Amniotic stem cell (primary cell): ENCODE results near the gene SUCO.
"Not testable (repeated sequence)": the region's sequence is repeated elsewhere in the genome, so short reads cannot be mapped to it uniquely, and the experiment has no call there.

Experiments used
- DNase-seq: peaks from one replicate; lab custom pipeline; 2025; lab: John Stamatoyannopoulos, UW

SUCO gene

DNA sequence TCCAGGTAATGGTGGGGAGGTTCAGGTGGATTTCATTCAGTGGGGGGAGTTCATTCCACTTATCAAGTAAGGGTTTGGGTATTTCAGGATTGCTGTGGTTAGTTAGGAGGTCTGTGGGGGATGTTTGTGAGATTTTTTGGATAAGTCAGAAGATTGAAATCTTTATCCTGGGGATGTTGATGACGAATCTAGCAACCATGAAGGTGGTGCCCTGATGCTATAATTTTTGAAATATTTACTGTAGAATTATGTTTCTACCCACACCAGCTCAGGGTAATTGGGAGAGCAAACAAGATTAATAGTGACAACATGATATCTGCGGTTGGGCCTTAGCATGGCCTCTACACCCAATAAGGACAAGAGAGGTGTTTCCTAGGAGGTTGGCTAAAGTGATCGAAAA lies 28.3 kb downstream of the SUCO start:
- DNase-seq = no peak

DNA sequence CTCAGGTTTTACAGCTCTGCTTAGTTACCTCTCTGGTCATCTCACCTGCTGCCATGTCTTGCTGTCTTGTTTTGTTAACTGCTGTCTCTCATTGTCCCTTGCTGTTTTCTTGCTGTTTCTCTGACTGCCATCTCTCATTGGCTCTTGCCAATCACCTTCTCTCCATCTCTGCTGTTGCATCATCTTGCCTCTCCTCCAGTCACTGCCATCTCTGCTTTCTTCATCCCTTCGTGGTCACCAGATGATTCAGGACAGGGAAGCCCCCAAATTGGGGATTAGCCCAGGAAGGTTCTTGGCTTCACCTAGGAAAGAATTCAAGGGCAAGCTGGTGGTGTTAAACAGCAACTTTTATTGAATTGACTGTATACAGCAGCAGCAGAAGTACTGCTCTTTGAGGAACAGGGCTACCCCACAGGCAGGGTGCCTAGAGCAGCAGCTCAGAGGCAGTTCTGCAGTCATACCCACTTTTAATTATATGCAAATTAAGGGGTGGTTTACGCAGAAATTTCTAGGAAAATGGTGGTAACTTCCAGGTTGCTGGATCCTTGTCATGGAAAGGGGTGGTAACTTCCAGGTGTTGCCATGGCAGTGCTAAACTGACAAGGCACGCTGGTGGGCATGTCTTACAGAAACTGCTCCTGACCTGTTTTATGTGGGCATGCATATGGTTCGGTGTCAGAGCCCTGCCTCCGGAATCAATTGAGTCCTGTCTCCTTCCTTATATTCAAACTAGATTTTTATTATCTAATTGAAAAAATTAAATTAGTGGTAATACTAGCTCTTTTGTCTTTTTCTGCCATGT lies 33.4 kb downstream of the SUCO start:
- DNase-seq = no peak

DNA sequence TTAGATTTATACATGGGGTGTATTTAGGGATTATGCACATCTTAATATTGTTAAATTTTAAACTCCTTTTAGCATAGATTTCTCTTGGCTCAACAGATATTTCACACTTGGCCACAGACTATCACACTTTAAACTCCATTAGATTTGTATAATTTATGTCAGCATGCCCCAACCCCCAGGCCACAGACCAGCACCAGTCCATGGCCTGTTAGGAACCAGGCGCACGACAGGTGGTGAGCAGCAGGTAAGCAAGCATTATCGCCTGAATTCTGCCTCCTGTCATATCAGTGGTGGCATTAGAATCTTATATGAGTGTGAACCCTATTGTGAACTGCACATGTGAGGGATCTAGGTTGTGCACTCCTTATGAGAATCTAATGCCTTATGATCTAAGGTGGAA lies 34.8 kb downstream of the SUCO start:
- no peak for DNase-seq

DNA sequence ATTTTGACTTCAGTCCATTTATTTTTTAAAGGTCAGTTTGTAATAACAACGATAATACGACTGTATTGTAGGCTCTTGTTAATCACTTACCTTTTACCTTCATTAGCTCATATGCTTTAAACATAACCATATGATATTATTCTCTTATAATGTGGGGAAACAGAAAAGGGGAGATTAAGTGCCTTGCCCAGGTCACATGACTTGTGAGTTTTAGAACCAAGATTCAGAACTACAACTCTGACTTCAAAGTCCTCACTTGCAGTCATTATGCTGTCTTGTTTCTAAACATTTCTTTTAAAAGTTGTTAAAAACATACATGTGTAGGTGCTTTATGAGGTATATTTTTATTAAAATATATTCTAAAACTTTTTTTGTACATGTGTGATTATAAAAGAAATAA lies 41.1 kb downstream of the SUCO start:
- DNase-seq = no peak

DNA sequence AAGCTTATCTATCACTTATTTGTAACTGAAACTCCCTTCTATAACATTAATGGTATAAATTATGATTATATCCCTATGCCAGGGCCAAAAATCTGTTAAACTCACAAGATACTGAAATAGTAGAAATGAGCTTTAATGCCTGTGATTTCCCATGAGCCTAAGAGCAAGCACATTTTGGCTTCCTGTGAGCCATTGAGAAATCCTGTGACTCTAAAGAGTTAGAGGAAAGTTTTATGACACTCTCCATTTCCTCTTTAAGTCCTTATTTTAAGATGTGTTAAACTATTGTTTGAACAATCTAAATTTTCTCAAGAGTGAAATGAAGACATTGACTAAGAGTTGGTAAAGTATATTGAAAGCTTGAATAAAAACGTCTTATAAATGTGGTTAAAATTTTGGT lies 45.6 kb downstream of the SUCO start:
- no peak for DNase-seq

DNA sequence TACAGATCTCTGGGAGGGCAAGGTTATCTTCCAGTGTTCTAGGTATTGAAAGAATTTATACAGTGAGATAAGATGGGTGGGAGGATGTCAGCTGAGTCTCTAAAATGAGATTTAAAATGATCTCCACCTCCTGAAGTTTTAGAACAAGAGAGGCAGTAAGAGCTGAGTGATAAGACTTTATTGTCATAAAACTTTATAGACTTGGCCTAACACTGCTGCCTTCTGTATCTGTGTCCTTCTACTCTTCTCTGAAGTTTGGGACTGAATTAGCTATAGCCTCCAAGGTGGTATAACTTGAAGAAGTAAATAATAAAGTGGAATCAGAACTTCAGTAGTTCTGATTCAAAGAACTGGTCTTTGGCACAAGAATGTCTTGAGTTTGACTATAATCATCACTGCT lies 48.3 kb downstream of the SUCO start:
- DNase-seq = no peak

DNA sequence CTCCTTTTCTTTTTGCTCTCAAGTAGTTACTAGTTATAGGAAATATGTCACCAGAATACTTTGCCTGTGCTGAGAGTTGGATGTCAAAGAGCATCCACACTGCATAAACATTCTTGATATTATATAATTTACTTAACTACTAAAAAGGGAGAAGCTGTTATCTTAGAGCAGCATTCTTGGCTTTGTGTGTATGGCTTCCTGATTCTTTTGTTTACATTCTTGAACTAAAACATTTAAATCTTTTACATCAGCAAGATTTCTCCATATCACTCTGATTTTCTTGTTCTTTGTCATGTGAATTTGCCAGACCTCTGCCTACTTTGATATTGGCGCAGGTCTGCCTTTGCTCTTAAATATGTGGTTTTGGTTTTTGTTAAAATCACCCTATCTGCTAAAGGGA lies 48.8 kb downstream of the SUCO start:
- no peak for DNase-seq

DNA sequence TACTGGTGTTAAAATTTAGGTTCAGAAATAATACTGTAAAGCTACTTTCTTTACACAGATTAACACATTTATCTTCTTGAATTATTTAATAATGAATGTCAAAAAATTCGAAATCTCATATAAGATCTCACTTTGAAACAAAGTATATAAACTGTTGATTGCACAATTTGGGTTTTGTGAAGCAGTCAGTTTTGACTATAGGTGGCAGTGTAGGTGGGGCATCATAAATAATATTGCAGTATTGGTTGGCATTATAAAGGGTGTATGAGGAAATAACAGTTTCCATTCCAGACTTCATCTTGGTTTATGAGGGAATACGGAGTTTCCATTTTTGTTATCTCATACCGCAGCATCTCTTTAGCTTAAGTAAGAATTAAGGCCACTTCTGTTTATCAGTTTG lies 49.9 kb downstream of the SUCO start:
- DNase-seq = no peak

DNA sequence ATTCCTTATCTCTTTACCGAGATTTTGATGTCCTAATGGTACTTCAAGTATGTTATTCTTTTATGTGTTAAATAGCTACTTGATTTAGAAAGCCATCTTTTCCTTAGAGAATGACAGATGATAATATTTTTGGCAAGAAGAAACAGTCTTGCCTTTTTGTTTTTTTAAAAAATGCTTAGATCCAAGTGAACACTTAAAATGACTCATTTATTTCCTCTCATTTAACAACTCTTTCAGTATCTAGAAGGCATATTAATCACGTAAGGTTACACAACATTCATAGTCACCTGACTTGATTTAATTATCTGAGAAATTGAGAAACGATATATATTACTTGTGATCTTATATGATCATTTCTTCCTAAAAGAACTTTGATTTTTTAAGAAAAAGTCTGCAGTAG lies 52.4 kb downstream of the SUCO start:
- no peak for DNase-seq

DNA sequence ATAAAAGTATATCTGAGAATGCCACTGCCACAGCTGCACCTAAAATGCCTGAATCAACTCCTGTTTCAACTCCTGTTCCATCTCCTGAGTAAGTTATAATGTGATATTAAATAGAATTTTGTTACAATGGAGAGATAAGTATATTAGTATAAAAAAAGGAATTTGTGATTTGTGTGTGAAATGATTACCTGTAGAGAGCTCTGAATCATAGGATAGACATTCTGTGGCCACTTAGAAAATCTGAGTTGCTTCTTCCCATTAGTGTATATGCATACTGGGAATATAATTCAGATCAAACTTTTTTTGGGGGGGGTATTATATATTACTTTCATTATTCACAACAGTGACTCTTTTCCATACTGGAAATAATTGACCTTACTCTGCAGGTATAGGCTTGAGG lies 52.9 kb downstream of the SUCO start:
- DNase-seq = no peak

DNA sequence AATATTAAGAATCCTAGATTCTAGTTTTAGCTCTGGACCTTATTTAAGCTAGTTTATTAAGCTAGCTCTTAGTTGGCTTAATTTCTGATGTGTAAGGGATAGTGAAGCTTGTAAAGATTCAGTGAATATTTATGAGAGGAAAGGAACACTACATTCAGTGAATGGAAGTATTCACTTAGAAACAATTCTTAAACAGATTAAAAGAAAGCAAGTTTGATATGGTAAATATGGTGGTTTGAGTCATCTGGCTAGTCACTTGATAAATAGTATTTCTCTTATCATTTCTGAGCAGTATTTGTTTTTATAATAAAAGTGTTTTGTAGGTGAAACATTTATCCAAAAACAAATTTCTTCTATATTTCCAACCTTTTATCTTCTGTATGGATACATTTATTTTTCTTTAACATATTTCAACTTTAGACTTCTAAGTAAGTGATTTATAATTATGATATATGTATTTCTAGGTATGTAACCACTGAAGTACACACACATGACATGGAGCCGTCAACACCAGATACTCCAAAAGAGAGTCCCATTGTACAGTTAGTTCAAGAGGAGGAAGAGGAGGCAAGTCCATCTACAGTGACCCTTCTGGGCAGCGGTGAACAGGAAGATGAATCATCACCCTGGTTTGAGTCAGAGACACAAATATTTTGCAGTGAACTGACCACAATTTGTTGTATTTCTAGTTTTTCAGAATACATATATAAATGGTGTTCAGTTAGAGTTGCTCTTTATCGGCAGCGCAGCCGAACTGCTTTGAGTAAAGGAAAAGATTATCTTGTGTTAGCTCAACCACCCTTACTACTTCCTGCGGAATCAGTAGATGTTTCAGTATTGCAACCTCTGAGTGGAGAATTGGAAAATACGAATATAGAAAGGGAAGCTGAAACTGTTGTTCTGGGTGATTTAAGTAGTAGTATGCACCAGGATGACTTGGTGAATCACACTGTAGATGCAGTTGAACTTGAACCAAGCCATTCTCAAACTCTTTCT lies 55.6 kb downstream of the SUCO start:
- peak; percentile 58 for DNase-seq

DNA sequence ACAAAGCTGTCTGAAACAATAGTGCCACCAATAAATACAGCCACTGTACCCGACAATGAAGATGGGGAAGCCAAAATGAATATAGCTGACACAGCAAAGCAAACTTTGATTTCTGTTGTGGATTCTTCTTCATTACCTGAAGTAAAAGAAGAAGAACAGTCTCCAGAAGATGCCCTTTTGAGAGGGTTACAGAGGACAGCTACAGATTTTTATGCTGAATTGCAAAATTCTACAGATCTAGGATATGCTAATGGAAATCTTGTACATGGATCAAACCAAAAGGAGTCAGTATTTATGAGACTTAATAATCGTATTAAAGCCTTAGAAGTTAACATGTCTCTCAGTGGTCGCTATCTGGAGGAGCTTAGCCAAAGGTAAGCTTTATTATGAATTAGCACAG lies 56.6 kb downstream of the SUCO start:
- DNase-seq = no peak

DNA sequence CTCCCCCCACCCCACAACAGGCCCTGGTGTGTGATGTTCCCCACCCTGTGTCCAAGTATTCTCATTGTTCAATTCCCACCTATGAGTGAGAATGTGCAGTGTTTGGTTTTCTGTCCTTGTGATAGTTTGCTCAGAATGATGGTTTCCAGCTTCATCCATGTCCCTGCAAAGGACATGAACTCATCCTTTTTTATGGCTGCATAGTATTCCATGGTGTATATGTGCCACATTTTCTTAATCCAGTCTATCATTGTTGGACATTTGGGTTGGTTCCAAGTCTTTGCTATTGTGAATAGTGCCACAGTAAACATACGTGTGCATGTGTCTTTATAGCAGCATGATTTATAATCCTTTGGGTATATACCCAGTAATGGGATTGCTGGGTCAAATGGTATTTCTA lies 58.5 kb downstream of the SUCO start:
- not testable (repeated sequence) for DNase-seq

DNA sequence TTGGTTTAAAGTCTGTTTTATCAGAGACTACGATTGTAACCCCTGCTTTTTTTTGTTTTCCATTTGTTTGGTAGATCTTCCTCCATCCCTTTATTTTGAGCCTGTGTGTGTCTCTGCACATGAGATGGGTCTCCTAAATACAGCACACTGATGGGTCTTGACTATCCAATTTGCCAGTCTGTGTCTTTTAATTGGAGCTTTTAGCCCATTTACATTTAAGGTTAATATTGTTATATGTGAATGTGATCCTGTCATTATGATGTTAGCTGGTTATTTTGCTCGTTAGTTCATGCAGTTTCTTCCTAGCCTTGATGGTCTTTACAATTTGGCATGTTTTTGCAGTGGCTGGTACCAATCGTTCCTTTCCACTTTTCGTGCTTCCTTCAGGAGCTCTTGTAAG lies 62.1 kb downstream of the SUCO start:
- DNase-seq = not testable (repeated sequence)

DNA sequence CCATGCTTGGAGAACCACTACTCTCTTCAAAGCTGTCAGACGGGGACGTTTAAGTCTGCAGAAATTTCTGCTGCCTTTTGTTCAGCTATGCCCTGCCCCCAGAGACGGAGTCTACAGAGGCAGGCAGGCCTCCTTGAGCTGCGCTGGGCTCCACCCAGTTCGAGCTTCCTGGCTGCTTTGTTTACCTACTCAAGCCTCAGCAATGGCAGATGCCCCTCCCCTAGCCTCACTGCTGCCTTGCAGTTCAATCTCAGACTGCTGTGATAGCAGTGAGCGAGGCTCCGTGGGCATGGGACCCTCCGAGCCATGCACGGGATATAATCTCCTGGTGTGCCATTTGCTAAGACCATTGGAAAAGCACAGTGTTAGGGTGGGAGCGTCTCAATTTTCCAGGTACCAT lies 63.8 kb downstream of the SUCO start:
- not testable (repeated sequence) for DNase-seq

DNA sequence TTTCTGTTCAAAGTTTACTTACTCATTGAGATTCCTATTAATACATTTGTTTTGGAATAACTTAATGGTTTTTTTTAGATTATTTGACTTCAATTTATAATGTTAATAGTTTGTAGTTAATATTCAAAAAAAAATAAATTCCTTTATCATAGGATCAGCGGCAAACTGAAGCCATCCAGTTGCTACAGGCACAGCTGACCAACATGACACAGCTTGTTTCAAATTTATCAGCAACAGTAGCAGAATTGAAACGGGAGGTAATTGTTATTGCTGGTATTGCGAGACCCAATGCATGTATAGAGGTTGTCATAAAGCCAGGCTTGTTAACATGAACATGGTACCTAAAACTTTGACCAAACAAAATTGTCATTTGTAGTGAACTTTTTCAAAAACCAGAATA lies 67.0 kb downstream of the SUCO start:
- DNase-seq = no peak

DNA sequence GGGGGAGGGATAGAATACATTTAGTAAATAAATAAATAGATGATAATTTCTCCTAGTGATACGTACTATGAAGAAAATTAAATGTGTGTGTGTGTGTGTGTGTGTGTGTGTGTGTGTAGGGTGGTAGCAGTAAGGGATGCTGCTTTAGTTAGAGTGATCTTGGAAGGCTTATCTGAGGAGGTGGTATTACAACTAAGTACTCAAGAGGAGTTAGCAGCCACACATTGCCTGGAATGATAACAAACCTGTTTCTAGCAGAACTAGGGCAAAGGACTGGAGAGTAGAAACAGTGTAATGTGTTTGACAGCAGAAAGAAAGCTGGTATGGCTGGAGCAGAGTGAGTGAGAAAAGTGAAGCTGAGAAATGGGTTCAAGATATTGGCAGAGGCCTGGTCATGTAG lies 67.7 kb downstream of the SUCO start:
- DNase-seq = no peak

DNA sequence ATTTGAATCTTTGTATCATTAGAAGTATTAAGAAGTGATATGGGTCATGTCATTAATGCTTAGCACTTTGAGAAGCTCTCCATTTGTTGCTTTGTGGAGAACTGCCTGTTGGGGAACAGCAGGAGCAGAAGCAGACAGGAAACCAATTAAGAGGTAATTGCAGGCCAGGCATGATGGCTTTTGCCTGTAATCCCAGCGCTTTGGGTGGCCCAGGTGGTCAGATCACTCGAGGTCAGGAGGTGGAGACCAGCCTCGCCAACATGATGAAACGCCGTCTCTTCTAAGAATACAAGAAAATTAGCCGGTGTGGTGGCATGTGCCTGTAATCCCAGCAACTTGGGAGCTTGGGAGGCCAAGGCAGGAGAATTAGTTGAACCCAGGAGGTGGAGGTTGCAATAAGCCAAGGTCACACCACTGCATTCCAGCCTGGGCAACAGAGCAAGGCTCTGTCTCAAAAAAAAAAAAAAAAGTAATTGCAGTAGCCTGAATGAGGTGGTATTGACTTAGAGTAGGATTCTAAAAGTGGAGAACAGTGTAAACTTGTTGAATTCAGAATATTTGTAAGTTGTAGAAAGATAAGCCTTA lies 68.2 kb downstream of the SUCO start:
- no peak for DNase-seq

DNA sequence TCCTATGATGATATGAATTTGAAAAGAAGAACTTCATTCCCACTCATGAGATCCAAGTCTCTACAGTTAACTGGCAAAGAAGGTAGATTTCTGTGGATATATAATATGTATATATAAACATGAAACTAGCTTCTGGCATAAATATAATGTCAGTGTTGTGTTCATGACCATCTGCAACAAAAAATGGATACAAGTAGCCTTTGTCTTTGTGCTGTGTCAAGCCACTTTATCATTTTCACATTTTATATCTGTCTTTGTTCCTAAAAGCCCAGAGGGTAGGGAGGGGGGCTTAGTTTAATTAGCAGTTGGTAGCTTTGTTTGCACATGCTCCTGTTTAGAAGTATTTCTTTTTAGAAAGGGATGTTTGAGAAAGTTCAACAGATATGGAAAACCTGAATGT lies 69.8 kb downstream of the SUCO start:
- no peak for DNase-seq

DNA sequence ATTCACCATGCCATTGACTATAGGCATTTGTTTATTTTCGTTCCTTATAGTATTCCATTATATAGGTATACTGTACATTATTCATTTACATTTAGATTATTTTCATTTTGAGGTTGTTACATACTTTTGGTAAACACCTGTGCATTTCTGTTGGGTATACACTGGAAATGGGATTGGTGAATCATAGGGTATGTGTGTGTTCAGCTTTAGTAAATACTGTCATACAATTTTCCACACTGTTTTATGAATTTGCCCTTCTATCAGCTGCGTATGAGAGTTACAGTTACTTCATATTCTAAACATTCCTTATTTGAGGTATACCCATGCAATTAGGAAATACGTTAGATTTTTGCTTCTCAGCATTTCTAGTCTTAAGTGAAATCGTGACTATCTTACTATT lies 70.9 kb downstream of the SUCO start:
- no peak for DNase-seq

DNA sequence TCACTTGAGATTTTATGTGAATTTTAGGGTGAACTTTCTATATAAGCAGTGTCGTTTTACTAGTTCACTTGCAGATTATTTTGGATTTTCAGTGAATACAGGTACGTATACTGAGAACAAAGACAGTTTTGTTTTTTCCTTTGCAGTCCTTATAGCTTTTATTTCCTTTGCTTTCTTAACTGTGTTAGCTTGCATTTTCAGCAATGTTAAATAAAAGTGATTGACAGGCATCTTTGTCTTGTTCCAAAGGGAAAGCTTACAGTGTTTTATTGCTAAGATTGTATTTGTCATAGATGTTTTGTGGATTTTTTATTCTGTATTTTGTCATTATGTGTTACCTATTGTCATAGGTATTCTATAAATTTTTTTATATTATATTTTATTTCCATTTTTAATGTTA lies 72.7 kb downstream of the SUCO start:
- no peak for DNase-seq

DNA sequence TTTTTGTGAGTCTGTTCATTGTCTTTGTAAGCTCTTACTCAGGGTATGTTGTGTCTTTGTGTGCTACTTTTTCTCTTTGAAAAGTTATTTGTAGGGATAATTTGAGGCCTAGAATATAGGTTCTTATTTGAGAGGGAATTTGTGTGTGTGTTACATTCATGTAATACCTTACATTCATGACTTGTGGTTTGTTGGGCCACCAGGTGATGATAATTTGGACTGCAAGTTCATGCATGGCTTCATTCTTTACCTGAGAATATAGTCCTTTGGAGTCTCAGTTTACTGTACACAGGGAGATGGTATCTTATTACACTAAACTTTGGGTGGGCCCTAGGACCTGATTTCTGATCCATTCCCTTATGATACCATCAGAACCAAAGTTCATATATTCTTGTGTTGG lies 74.2 kb downstream of the SUCO start:
- no peak for DNase-seq

DNA sequence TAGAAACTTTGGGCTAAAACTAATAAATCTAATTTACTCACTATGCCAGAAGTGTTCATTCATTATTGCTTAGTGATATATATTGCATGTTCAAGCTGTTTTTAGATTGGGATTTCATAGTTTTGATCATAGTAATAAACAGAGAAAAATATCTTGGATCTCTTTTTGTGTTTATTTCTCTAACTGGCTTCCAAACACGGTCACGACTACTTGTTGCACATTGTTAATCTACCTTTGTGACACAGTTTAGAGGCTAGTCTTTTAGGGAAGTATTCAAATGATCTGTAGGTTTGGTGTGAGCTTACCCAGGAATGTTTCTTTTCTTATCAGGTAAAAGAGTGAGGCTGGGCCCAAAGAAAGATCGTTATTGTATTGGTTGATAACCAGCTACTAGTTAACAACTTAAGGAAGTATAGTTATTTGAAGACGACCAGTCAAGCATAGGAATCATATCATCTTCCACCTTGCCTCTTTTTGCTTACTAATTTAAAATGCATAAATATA lies 75.2 kb downstream of the SUCO start:
- DNase-seq = no peak
